CD4-positive, CD25-positive, alpha-beta regulatory T cell (primary cell): ENCODE results near the gene MAPKBP1. TPM values are rescaled to one million over a fixed set of nuclear protein-coding genes. Genes with fewer than 3 reads are reported as not detected.
"Not testable (repeated sequence)": the region's sequence is repeated elsewhere in the genome, so short reads cannot be mapped to it uniquely, and the experiment has no call there.

Experiments
- ATAC-seq, 2 donors: fragments of 150-1000 bp; cut with Tn5 transposase; one replicate each; pipeline ENCODE4 v1.10.0; 2021; ENCODE audit warnings: low read depth in 2 of 2, moderate number of reproducible peaks in 2 of 2, moderate library complexity in 1 of 2
- DNase-seq, 3 donors: peaks; one replicate each; pipeline versions ENCODE4 v3.0.0 to v3.0.0-alpha.2; 2012 to 2022; ENCODE audit warnings: mixed read lengths in 1 of 3
- H3K27ac ChIP-seq: one replicate; pipeline ENCODE4 v1.7.0; 2013; ENCODE audit warnings: mild to moderate bottlenecking, low read length; ENCODE audit not compliant: insufficient read depth, poor library complexity, severe bottlenecking
- H3K27me3 ChIP-seq: one replicate; pipeline ENCODE4 v1.7.0; 2013; ENCODE audit warnings: low read length; ENCODE audit not compliant: control insufficient read depth, insufficient read depth
- H3K36me3 ChIP-seq: one replicate; pipeline ENCODE4 v1.7.0; 2013; ENCODE audit warnings: mild to moderate bottlenecking, low read length, moderate library complexity; ENCODE audit not compliant: control insufficient read depth, insufficient read depth
- H3K4me1 ChIP-seq: 2 replicates; pipeline ENCODE4 v1.7.0; 2013; ENCODE audit warnings: mild to moderate bottlenecking, low read length; ENCODE audit not compliant: insufficient read depth, control insufficient read depth, poor library complexity, severe bottlenecking
- H3K4me3 ChIP-seq: one replicate; pipeline ENCODE4 v1.7.0; 2013; ENCODE audit warnings: low read depth, mild to moderate bottlenecking, low read length, moderate library complexity
- H3K9me3 ChIP-seq, 2 experiments: 1 replicate in 1 of 2; 2 replicates in 1 of 2; pipeline ENCODE4 v1.7.0; 2013; ENCODE audit warnings: low read length in 2 of 2, mild to moderate bottlenecking in 1 of 2, moderate library complexity in 1 of 2; ENCODE audit not compliant: control insufficient read depth in 2 of 2
- H3K27ac Mint-ChIP-seq, 3 donors: one replicate each; pipeline ENCODE4 v1.8.0; 2020 to 2022; ENCODE audit warnings: mild to moderate bottlenecking in 3 of 3, mixed read lengths in 3 of 3, moderate library complexity in 2 of 3
- H3K27me3 Mint-ChIP-seq: one replicate; pipeline ENCODE4 v1.8.0; 2022; ENCODE audit warnings: mild to moderate bottlenecking, mixed read lengths
- H3K36me3 Mint-ChIP-seq: one replicate; pipeline ENCODE4 v1.8.0; 2020; ENCODE audit warnings: mixed read lengths
- H3K4me1 Mint-ChIP-seq, 4 donors: one replicate each; pipeline ENCODE4 v1.8.0; 2020 to 2022; ENCODE audit warnings: mixed read lengths in 4 of 4, mild to moderate bottlenecking in 1 of 4
- H3K4me3 Mint-ChIP-seq, 4 donors: one replicate each; pipeline ENCODE4 v1.8.0; 2020 to 2022; ENCODE audit warnings: mild to moderate bottlenecking in 4 of 4, mixed read lengths in 4 of 4, moderate library complexity in 3 of 4
- H3K9me3 Mint-ChIP-seq, 7 donors: one replicate each; pipeline ENCODE4 v1.8.0; 2020 to 2022; ENCODE audit warnings: mixed read lengths in 7 of 7, mild to moderate bottlenecking in 3 of 7, moderate library complexity in 2 of 7
- polyA plus RNA-seq, 4 donors: library from polyadenylated mRNA; unstranded; fragments of 300-500 nt; fragmentation: Illumina TruSeq; gene quantifications; one replicate each; pipeline ENCODE4 v1.2.3, GENCODE V29; 2021
- total RNA-seq: library from RNA; stranded (reverse); gene quantifications from one replicate; pipeline ENCODE4 v1.2.3, GENCODE V29; 2022

Gene MAPKBP1
- total RNA-seq (40.4 TPM), polyA plus RNA-seq (1 to 10 TPM; 1.9 to 3.1 (median 2.6) TPM)

DNA sequence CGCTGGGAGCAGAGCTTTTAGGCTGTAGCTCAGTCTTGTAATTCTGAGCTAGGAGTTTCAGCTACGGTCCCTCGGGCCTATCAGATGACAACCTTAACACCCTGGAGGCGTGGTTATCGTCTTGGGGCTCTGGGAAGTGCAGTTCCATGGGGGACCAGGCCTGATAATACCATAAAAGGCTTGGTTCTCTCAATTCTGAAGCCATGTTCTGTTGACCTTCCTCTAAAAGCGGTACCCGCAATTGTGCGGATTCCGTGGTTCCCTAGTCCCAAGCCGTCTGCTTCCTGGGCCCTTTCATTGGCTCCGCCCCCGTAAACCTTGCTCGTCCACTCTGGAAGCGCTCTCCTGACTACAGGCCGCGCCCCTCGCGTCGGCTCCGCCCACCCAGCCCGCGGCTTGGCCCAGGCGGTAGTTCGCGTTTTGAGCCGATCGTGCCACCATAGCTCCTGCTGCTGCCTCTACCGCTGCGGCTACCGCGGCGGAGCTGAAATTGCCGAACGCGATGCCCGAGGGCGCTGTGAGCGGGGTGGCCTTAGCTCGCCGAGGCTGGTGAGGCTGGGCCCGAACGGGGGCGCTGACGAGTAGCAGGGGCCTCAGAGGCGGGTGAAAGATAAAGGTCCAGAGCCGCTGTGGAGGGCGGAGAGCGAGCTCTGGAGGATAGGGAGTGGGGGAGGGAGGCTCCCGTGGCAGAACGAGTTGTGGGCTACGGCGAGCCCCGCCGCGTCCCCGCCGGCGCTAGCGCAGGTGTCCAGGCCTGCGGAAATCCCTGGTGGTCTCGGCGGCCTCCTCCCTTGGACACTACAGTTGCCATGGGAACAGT, at the start of gene MAPKBP1:
MAPKBP1 (plus strand) TSS at position 423 of the 820 bp plus-strand sequence. CDS start 792 bp downstream, outside the sequence.
- no peaks in the 10 kb centered on the region for H3K36me3 ChIP-seq
- peak within 1 kb of the TSS; percentile 82 for H3K27ac ChIP-seq
- peaks cover 50% of the 10 kb centered on the region for H3K4me1 ChIP-seq
- H3K4me3 ChIP-seq = peak within 1 kb of the TSS; percentile 92
- H3K4me1 Mint-ChIP-seq = peaks cover 39 to 70% (median 56%) of the 10 kb centered on the region in 4 donors
- DNase-seq (peak; percentile 96 to 99 (median 98)), ATAC-seq (peak; percentile 91 to 92)
- peak within 1 kb of the TSS; percentile 84 to 93 (median 92) for H3K27ac Mint-ChIP-seq
- H3K9me3 ChIP-seq = no peaks in the 10 kb centered on the region
- peaks cover 5% of the 10 kb centered on the region for H3K27me3 Mint-ChIP-seq
- peak within 1 kb of the TSS; percentile 94 to 99 (median 97) for H3K4me3 Mint-ChIP-seq
- H3K36me3 Mint-ChIP-seq = peaks cover 3% of the 10 kb centered on the region
- no peaks in the 10 kb centered on the region for H3K9me3 Mint-ChIP-seq
- H3K27me3 ChIP-seq = no peaks in the 10 kb centered on the region

DNA sequence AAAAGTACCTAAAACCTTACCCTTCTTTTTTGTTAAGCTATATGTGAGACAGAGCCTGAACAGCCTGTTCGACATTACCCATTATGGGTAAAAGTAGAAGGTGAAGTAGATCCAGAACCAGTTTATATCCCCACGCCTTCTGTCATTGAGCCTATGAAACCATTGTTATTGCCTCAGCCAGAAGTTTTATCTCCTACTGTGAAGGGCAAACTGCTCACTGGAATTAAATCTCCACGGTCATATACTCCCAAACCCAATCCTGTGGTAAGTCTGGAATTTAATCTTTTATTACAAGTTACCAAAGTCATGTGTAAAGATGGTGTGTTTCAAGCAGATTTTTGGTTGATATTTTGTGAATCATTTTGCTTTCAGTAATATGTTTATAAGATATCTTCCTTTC, 47.1 kb upstream of the MAPKBP1 start:
- H3K4me3 Mint-ChIP-seq = no peak overlapping the region

GRCh38 chr15:41728061-41728460, 46.2 kb upstream of the MAPKBP1 start:
- not testable (repeated sequence) for H3K27me3 ChIP-seq, H3K9me3 ChIP-seq, H3K27ac ChIP-seq, DNase-seq, H3K9me3 Mint-ChIP-seq, H3K4me1 ChIP-seq, ATAC-seq, H3K27ac Mint-ChIP-seq, H3K27me3 Mint-ChIP-seq, H3K4me3 ChIP-seq, H3K4me3 Mint-ChIP-seq
- peaks cover 46% of the 10 kb centered on the region for H3K36me3 ChIP-seq
- peaks cover 9 to 15% (median 12%) of the 10 kb centered on the region in 4 donors for H3K4me1 Mint-ChIP-seq
- peaks cover 18% of the 10 kb centered on the region for H3K36me3 Mint-ChIP-seq

More for the DNA sequence above, 47.1 kb upstream of the MAPKBP1 start:
- ATAC-seq (no peak), DNase-seq (no peak)
- H3K4me1 Mint-ChIP-seq = peaks cover 4 to 20% (median 12%) of the 10 kb centered on the region in 4 donors
- H3K4me1 ChIP-seq = no peaks in the 10 kb centered on the region
- H3K9me3 Mint-ChIP-seq = no peaks in the 10 kb centered on the region
- peaks cover 44% of the 10 kb centered on the region for H3K36me3 ChIP-seq
- H3K4me3 ChIP-seq = no peak overlapping the region
- no peaks in the 10 kb centered on the region for H3K27me3 ChIP-seq
- no peak overlapping the region for H3K27ac Mint-ChIP-seq
- H3K27ac ChIP-seq = no peak overlapping the region
- H3K36me3 Mint-ChIP-seq = peaks cover 14% of the 10 kb centered on the region
- no peaks in the 10 kb centered on the region for H3K9me3 ChIP-seq
- no peaks in the 10 kb centered on the region for H3K27me3 Mint-ChIP-seq

- no peak for ATAC-seq
- H3K4me3 ChIP-seq = no peak overlapping the region
- no peaks in the 10 kb centered on the region for H3K9me3 ChIP-seq
- Mint-ChIP-seq H3K27ac (peak overlapping the region in 2 of 3 donors; percentile 21 to 72), H3K9me3 (no peaks in the 10 kb centered on the region), H3K27me3 (no peaks in the 10 kb centered on the region), H3K4me1 (peaks cover 0 to 9% (median 5%) of the 10 kb centered on the region in 4 donors), H3K4me3 (no peak overlapping the region), H3K36me3 (peaks cover 29% of the 10 kb centered on the region)
- H3K27me3 ChIP-seq = no peaks in the 10 kb centered on the region
- no peaks in the 10 kb centered on the region for H3K4me1 ChIP-seq
- peaks cover 64% of the 10 kb centered on the region for H3K36me3 ChIP-seq
- no peak for DNase-seq
- no peak overlapping the region for H3K27ac ChIP-seq
These were observed 43.7 kb upstream of the MAPKBP1 start for GRCh38 chr15:41730543-41730942.

DNA sequence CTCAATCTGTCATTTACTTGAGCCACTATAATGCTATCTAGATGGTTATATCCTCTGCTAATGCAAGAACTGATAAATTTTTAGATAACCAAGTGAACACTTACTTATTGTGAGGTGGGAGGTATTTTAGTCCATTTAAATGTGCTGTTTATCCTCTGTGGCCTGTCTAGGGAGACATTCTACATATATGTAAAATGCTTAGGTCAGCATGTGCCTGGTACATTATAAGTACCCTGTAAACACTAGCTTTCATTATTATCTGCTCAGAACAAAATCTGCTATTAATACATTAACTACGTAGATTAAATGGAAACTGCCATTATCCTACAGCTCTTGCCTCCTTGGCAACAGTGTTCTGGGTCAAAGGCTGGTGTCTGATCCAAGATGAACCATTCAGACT, 41.8 kb upstream of the MAPKBP1 start:
- Mint-ChIP-seq H3K36me3 (peaks cover 36% of the 10 kb centered on the region), H3K4me3 (no peak overlapping the region), H3K27ac (no peak overlapping the region), H3K9me3 (no peaks in the 10 kb centered on the region), H3K27me3 (no peaks in the 10 kb centered on the region), H3K4me1 (peaks cover 0 to 9% (median 5%) of the 10 kb centered on the region in 4 donors)
- DNase-seq (no peak), ATAC-seq (no peak)
- no peaks in the 10 kb centered on the region for H3K4me1 ChIP-seq
- H3K4me3 ChIP-seq = no peak overlapping the region
- no peak overlapping the region for H3K27ac ChIP-seq
- H3K9me3 ChIP-seq = no peaks in the 10 kb centered on the region
- H3K27me3 ChIP-seq = no peaks in the 10 kb centered on the region
- peaks cover 72% of the 10 kb centered on the region for H3K36me3 ChIP-seq

GRCh38 chr15:41734079-41734478, 40.2 kb upstream of the MAPKBP1 start:
- Mint-ChIP-seq H3K27me3 (no peaks in the 10 kb centered on the region), H3K27ac (no peak overlapping the region)

DNA sequence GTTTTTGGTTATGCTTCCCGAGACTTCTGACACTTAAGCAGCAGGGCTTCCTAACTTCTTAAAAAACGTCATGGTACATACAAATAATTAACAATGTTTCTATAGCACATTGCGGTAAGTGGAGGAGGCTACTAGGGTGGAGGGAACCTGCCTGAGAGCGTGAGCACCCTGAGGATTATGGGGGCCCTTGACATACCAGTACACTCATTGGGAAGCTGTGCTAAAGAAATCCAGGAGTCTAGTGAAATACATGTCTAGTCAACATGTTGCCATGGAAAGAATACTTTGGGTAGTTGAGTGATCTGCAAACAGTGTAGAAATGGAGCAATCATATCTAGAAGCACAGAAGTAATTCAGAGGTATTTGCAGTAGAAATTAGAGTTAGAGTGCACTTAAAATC, 39.2 kb upstream of the MAPKBP1 start:
- no peaks in the 10 kb centered on the region for H3K27me3 Mint-ChIP-seq
- H3K9me3 Mint-ChIP-seq = no peaks in the 10 kb centered on the region
- H3K4me3 Mint-ChIP-seq = no peak overlapping the region
- ATAC-seq (no peak), DNase-seq (no peak)
- Histone ChIP-seq H3K36me3 (peaks cover 76% of the 10 kb centered on the region), H3K4me3 (no peak overlapping the region), H3K27me3 (no peaks in the 10 kb centered on the region), H3K4me1 (no peaks in the 10 kb centered on the region), H3K27ac (no peak overlapping the region), H3K9me3 (no peaks in the 10 kb centered on the region)
- H3K27ac Mint-ChIP-seq = no peak overlapping the region
- peaks cover 31% of the 10 kb centered on the region for H3K36me3 Mint-ChIP-seq
- peaks cover 0 to 9% (median 5%) of the 10 kb centered on the region in 4 donors for H3K4me1 Mint-ChIP-seq

More at GRCh38 chr15:41734079-41734478, 40.2 kb upstream of the MAPKBP1 start:
- peaks cover 33% of the 10 kb centered on the region for H3K36me3 Mint-ChIP-seq
- Histone ChIP-seq H3K27ac (no peak overlapping the region), H3K27me3 (no peaks in the 10 kb centered on the region), H3K36me3 (peaks cover 75% of the 10 kb centered on the region), H3K4me3 (no peak overlapping the region), H3K9me3 (no peaks in the 10 kb centered on the region), H3K4me1 (no peaks in the 10 kb centered on the region)
- DNase-seq = no peak
- no peaks in the 10 kb centered on the region for H3K9me3 Mint-ChIP-seq
- ATAC-seq = no peak
- H3K4me3 Mint-ChIP-seq = no peak overlapping the region
- H3K4me1 Mint-ChIP-seq = peaks cover 0 to 9% (median 5%) of the 10 kb centered on the region in 4 donors

- peaks cover 29% of the 10 kb centered on the region for H3K36me3 Mint-ChIP-seq
- not testable (repeated sequence) for H3K27ac ChIP-seq, H3K27me3 Mint-ChIP-seq, ATAC-seq, H3K27ac Mint-ChIP-seq, H3K4me1 ChIP-seq, H3K4me1 Mint-ChIP-seq, DNase-seq, H3K27me3 ChIP-seq, H3K4me3 ChIP-seq, H3K4me3 Mint-ChIP-seq, H3K9me3 Mint-ChIP-seq, H3K9me3 ChIP-seq
- peaks cover 74% of the 10 kb centered on the region for H3K36me3 ChIP-seq
These were observed 38.8 kb upstream of the MAPKBP1 start for GRCh38 chr15:41735492-41735891.
